ENCODE results near the gene IL26. TPM values are rescaled to one million over a fixed set of nuclear protein-coding genes. Genes with fewer than 3 reads are reported as not detected.

The IL26 gene
- total and polyA plus RNA-seq, 2 experiments from 2014 or later = not detected

GRCh38 chr12:68156636-68157035 lies 69.0 kb downstream of the IL26 start:
- Histone ChIP-seq H3K9me2 (replicated peaks; ENCODE audit: insufficient read depth) (no peaks in the 10 kb centered on the region), H3K79me2 (no peaks in the 10 kb centered on the region), H3K27ac (no peak overlapping the region), H2AFZ (no peak overlapping the region), H3K36me3 (replicated peaks; ENCODE audit: insufficient read depth, low read depth) (no peaks in the 10 kb centered on the region), H3K4me3 (no peak overlapping the region), H3K9me3 (ENCODE audit: low read depth) (no peaks in the 10 kb centered on the region), H3K4me1 (ENCODE audit: insufficient read depth) (no peaks in the 10 kb centered on the region), H4K20me1 (ENCODE audit: insufficient read depth, poor library complexity, severe bottlenecking) (no peaks in the 10 kb centered on the region), H3K27me3 (no peaks in the 10 kb centered on the region), H3K4me2 (no peak overlapping the region)
- DNase-seq (ENCODE audit: low spot score) = no peak
- TF ChIP-seq EZH2 (IDR thresholded peaks at IDR 0.05; ENCODE audit: borderline replicate concordance) (no peak), EZH2phosphoT487 (IDR thresholded peaks at IDR 0.05; ENCODE audit: low read depth, severe bottlenecking, unreplicated experiment) (no peak), CTCF (IDR thresholded peaks at IDR 0.05; ENCODE audit: poor library complexity) (no peak)
- WGBS (ENCODE audit: low lambda C conversion rate, missing lambda C conversion rate) = 74% methylated on average over 1 of the region's 1 CpG

GRCh38 chr12:68154779-68155178 lies 70.8 kb downstream of the IL26 start:
- H3K79me2 ChIP-seq = no peaks in the 10 kb centered on the region
- no peak overlapping the region for H3K4me3 ChIP-seq
- H3K4me2 ChIP-seq = no peak overlapping the region
- no peaks in the 10 kb centered on the region for H3K9me3 ChIP-seq (ENCODE audit: low read depth)
- H3K27me3 ChIP-seq = no peaks in the 10 kb centered on the region
- TF ChIP-seq CTCF (IDR thresholded peaks at IDR 0.05; ENCODE audit: poor library complexity) (no peak), EZH2phosphoT487 (IDR thresholded peaks at IDR 0.05; ENCODE audit: low read depth, severe bottlenecking, unreplicated experiment) (no peak), EZH2 (IDR thresholded peaks at IDR 0.05; ENCODE audit: borderline replicate concordance) (no peak)
- no peak overlapping the region for H2AFZ ChIP-seq
- 53% methylated on average over 1 of the region's 1 CpG for WGBS (ENCODE audit: low lambda C conversion rate, missing lambda C conversion rate)
- no peaks in the 10 kb centered on the region for H3K36me3 ChIP-seq (replicated peaks; ENCODE audit: insufficient read depth, low read depth)
- no peaks in the 10 kb centered on the region for H4K20me1 ChIP-seq (ENCODE audit: insufficient read depth, poor library complexity, severe bottlenecking)
- no peaks in the 10 kb centered on the region for H3K9me2 ChIP-seq (replicated peaks; ENCODE audit: insufficient read depth)
- no peak for DNase-seq (ENCODE audit: low spot score)
- H3K4me1 ChIP-seq (ENCODE audit: insufficient read depth) = no peaks in the 10 kb centered on the region
- H3K27ac ChIP-seq = no peak overlapping the region

Other genes with a start within 250 kb of the IL26 start
- gene IFNG-AS1, start 236.4 kb downstream of the IL26 start, total RNA-seq = not detected in 2 replicates
- not detected in 2 replicates for gene IFNG-AS1, start 236.4 kb downstream of the IL26 start, polyA plus RNA-seq
- gene IFNG, start 66.1 kb downstream of the IL26 start, total RNA-seq = not detected in 2 replicates
- not detected in 2 replicates for gene IFNG, start 66.1 kb downstream of the IL26 start, polyA plus RNA-seq
- gene IL22, start 27.8 kb upstream of the IL26 start, total RNA-seq = not detected in 2 replicates
- not detected in 2 replicates for gene IL22, start 27.8 kb upstream of the IL26 start, polyA plus RNA-seq
- gene MDM1, start 106.6 kb upstream of the IL26 start, total RNA-seq = 8.4 and 14.9 TPM in 2 replicates
- 3.6 and 4.8 TPM in 2 replicates for gene MDM1, start 106.6 kb upstream of the IL26 start, polyA plus RNA-seq

Data from hepatocyte (in vitro differentiated cells).